GM23338 (cell line): ENCODE data around the gene FOXD4L1.
"Not testable (repeated sequence)": the region's sequence is repeated elsewhere in the genome, so short reads cannot be mapped to it uniquely, and the experiment has no call there.

Source experiments
- CTCF ChIP-seq, 2 experiments: fragments of 200-600 bp in 1 of 2; sonication (generic) in 1 of 2; conservative IDR thresholded peaks; 2 replicates each; pipeline versions ENCODE4 v1.5.1 to v1.6.1; 2016 to 2017; ENCODE audit warnings: antibody characterized with exemption in 2 of 2, low read depth in 2 of 2, mild to moderate bottlenecking in 2 of 2, moderate library complexity in 1 of 2
- EZH2 ChIP-seq: fragments of 200-600 bp; sonication (generic); IDR thresholded peaks from one replicate; pipeline ENCODE4 v1.8.0; 2017; ENCODE audit warnings: antibody characterized with exemption, mild to moderate bottlenecking, low read depth; ENCODE audit not compliant: unreplicated experiment
- POLR2AphosphoS5 ChIP-seq: IDR thresholded peaks from 2 replicates; pipeline ENCODE4 v1.6.1; 2016; ENCODE audit warnings: antibody characterized with exemption, low read depth
- REST ChIP-seq: IDR thresholded peaks from one replicate; pipeline ENCODE4 v1.6.1; 2018; ENCODE audit warnings: antibody characterized with exemption; ENCODE audit not compliant: unreplicated experiment
- ZNF331 ChIP-seq: fragments of 250-450 bp; sonication (Bioruptor Pico); IDR thresholded peaks from 2 replicates; pipeline ENCODE4 v1.5.0; 2020; ENCODE audit warnings: low read depth, mild to moderate bottlenecking, moderate library complexity

- TF ChIP-seq CTCF (conservative IDR thresholded peaks at IDR 0.05; ENCODE audit: low read depth in 2 of 2); POLR2AphosphoS5; REST; ZNF331 (CRISPR knock-in tag); EZH2: not testable (repeated sequence)
Observed at GRCh38 chr2:113527350-113528045, 29.0 kb downstream of the FOXD4L1 start.
